ENCODE data around the gene GBGT1. TPM values are rescaled to one million over a fixed set of nuclear protein-coding genes. Genes with fewer than 3 reads are reported as not detected.

Gene GBGT1
- total RNA-seq, 1 experiment from 2014 or later: 1.2 TPM

- Histone ChIP-seq H3K9me3 (replicated peaks) (no peaks in the 10 kb centered on the region), H3K27me3 (no peaks in the 10 kb centered on the region), H3K4me3 (no peak overlapping the region), H3K27ac (peak overlapping the region; percentile 53), H3K36me3 (no peaks in the 10 kb centered on the region), H3K4me1 (peaks cover 33% of the 10 kb centered on the region)
- DNase-seq: no peak
Measured at GRCh38 chr9:133114886-133115603, 48.7 kb downstream of the GBGT1 start.

- Histone ChIP-seq H3K4me1 (peaks cover 29% of the 10 kb centered on the region), H3K27me3 (no peaks in the 10 kb centered on the region)
Measured at GRCh38 chr9:133113949-133114885, 49.5 kb downstream of the GBGT1 start.

GRCh38 chr9:133113163-133113948 is 50.4 kb downstream of the GBGT1 start:
- Histone ChIP-seq H3K4me3 (peak overlapping the region; percentile 1; the same call in 1 of the 2 replicates), H3K9me3 (replicated peaks) (no peaks in the 10 kb centered on the region), H3K27ac (peak overlapping the region; percentile 53), H3K4me1 (peaks cover 29% of the 10 kb centered on the region), H3K27me3 (no peaks in the 10 kb centered on the region), H3K36me3 (no peaks in the 10 kb centered on the region)
- no peak for DNase-seq

More at GRCh38 chr9:133113949-133114885, 49.5 kb downstream of the GBGT1 start:
- H3K36me3 ChIP-seq: no peaks in the 10 kb centered on the region
- peak overlapping the region; percentile 53 for H3K27ac ChIP-seq
- H3K9me3 ChIP-seq (replicated peaks): no peaks in the 10 kb centered on the region
- peak; percentile 93 to 95 for DNase-seq
- peak overlapping the region; percentile 1; the same call in 1 of the 2 replicates for H3K4me3 ChIP-seq

- Histone ChIP-seq H3K4me3 (no peak overlapping the region), H3K9me3 (replicated peaks) (no peaks in the 10 kb centered on the region), H3K36me3 (0 out of 2 replicates have a peak, but pooled peaks cover 2% of the 10 kb centered on the region), H3K27ac (no peak overlapping the region), H3K4me1 (peaks cover 29% of the 10 kb centered on the region), H3K27me3 (no peaks in the 10 kb centered on the region)
- peak in 1 of 2 experiments; percentile 33 for DNase-seq
Measured at GRCh38 chr9:133112663-133113026, 51.1 kb downstream of the GBGT1 start.

GRCh38 chr9:133111808-133112662 is 51.7 kb downstream of the GBGT1 start:
- Histone ChIP-seq H3K4me3 (no peak overlapping the region), H3K27me3 (no peaks in the 10 kb centered on the region), H3K27ac (no peak overlapping the region), H3K36me3 (0 out of 2 replicates have a peak, but pooled peaks cover 2% of the 10 kb centered on the region), H3K9me3 (replicated peaks) (no peaks in the 10 kb centered on the region), H3K4me1 (peaks cover 29% of the 10 kb centered on the region)
- DNase-seq: no peak

GRCh38 chr9:133109931-133110650 is 53.6 kb downstream of the GBGT1 start:
- Histone ChIP-seq H3K36me3 (0 out of 2 replicates have a peak, but pooled peaks cover 2% of the 10 kb centered on the region), H3K9me3 (replicated peaks) (no peaks in the 10 kb centered on the region), H3K4me3 (no peak overlapping the region), H3K4me1 (peaks cover 28% of the 10 kb centered on the region), H3K27me3 (no peaks in the 10 kb centered on the region), H3K27ac (no peak overlapping the region)
- no peak for DNase-seq

- Histone ChIP-seq H3K27me3 (no peaks in the 10 kb centered on the region), H3K4me1 (peaks cover 17% of the 10 kb centered on the region), H3K27ac (no peak overlapping the region), H3K36me3 (0 out of 2 replicates have a peak, but pooled peaks cover 2% of the 10 kb centered on the region), H3K4me3 (no peak overlapping the region), H3K9me3 (replicated peaks) (no peaks in the 10 kb centered on the region)
- DNase-seq: no peak
Measured at GRCh38 chr9:133108794-133109641, 54.7 kb downstream of the GBGT1 start.

GRCh38 chr9:133107961-133108793 is 55.5 kb downstream of the GBGT1 start:
- Histone ChIP-seq H3K36me3 (0 out of 2 replicates have a peak, but pooled peaks cover 2% of the 10 kb centered on the region), H3K27me3 (no peaks in the 10 kb centered on the region), H3K9me3 (replicated peaks) (no peaks in the 10 kb centered on the region), H3K4me1 (peaks cover 9% of the 10 kb centered on the region), H3K27ac (no peak overlapping the region), H3K4me3 (no peak overlapping the region)
- DNase-seq: no peak

GRCh38 chr9:133107245-133107722 is 56.4 kb downstream of the GBGT1 start:
- H3K9me3 ChIP-seq (replicated peaks): no peaks in the 10 kb centered on the region
- H3K4me3 ChIP-seq: no peak overlapping the region
- DNase-seq: no peak
- H3K27me3 ChIP-seq: no peaks in the 10 kb centered on the region
- H3K27ac ChIP-seq: no peak overlapping the region
- H3K4me1 ChIP-seq: peaks cover under 1% of the 10 kb centered on the region; the same call in 1 of the 2 replicates
- peaks cover 2% of the 10 kb centered on the region; the same call in 1 of the 2 replicates for H3K36me3 ChIP-seq

- no peak overlapping the region for H3K4me3 ChIP-seq
- no peak overlapping the region for H3K27ac ChIP-seq
- no peaks in the 10 kb centered on the region for H3K4me1 ChIP-seq
- no peaks in the 10 kb centered on the region for H3K9me3 ChIP-seq (replicated peaks)
- no peaks in the 10 kb centered on the region for H3K27me3 ChIP-seq
- DNase-seq: no peak
- H3K36me3 ChIP-seq: peaks cover 6% of the 10 kb centered on the region
Measured at GRCh38 chr9:133106511-133107244, 57.0 kb downstream of the GBGT1 start.

GRCh38 chr9:133105461-133105770 is 58.3 kb downstream of the GBGT1 start:
- no peaks in the 10 kb centered on the region for H3K4me1 ChIP-seq
- H3K36me3 ChIP-seq: peaks cover 12% of the 10 kb centered on the region
- no peaks in the 10 kb centered on the region for H3K9me3 ChIP-seq (replicated peaks)
- H3K27ac ChIP-seq: no peak overlapping the region
- DNase-seq: no peak
- no peak overlapping the region for H3K4me3 ChIP-seq
- H3K27me3 ChIP-seq: no peaks in the 10 kb centered on the region
